ENCODE data around the gene STS.

The STS gene

DNA sequence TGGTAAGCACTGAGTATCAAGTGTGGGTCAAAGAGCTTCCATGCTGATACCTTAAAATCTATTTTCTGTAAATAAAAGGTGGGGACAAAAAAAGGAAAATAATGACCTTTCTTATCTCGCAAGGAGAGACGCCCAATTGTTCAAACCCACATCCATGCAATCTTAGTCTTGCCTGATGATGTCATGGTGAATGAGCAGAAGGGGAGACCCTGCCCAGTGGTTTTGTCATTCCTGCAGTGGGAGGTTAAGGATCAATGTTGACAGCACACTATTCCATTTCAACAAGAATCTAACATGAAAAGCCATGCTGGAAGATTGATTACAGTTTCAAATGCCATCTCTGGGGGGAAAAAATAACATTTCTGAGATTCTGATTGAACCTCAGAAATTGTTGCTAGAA, 41.2 kb downstream of the STS start:
- no peak for DNase-seq (ENCODE audit: low read depth)

GRCh38 chrX:7190157-7190556, 42.6 kb downstream of the STS start:
- DNase-seq (ENCODE audit: low read depth): no peak

- no peak for DNase-seq (ENCODE audit: low read depth)
Observed at GRCh38 chrX:7191681-7192110, 44.2 kb downstream of the STS start.

DNA sequence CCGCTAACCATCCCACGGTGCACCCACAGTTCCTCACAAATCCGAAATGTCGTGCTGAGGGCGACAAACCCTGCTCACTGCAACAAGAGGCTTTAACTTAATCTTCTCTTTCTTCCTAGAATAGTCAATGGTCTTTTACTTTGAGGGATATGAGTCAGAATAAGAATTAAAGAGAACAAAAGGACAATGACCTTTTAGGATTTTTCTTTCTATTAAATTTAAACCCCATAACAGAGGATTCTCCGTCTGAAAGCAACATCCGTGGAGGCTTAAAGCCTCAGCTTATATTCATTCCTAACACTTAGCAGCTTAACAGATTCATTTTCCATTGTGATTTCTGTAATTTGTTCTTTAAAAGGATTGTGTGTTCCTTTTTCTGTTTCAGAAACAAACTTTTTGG, 45.4 kb downstream of the STS start:
- no peak for DNase-seq (ENCODE audit: low read depth)

- no peak for DNase-seq (ENCODE audit: low read depth)
Observed at GRCh38 chrX:7194606-7195005, 47.1 kb downstream of the STS start.

Measured in activated T-cell treated with anti-CD3 and anti-CD28 coated beads for 24 hours (primary cell).